ENCODE data around the gene NLRP3. TPM values are rescaled to one million over a fixed set of nuclear protein-coding genes. Genes with fewer than 3 reads are reported as not detected.
"Not testable (repeated sequence)": the region's sequence is repeated elsewhere in the genome, so short reads cannot be mapped to it uniquely, and the experiment has no call there.

NLRP3 gene
- total RNA-seq, 2 donors from 2014 or later, result 1.1 to 1.4 TPM

DNA sequence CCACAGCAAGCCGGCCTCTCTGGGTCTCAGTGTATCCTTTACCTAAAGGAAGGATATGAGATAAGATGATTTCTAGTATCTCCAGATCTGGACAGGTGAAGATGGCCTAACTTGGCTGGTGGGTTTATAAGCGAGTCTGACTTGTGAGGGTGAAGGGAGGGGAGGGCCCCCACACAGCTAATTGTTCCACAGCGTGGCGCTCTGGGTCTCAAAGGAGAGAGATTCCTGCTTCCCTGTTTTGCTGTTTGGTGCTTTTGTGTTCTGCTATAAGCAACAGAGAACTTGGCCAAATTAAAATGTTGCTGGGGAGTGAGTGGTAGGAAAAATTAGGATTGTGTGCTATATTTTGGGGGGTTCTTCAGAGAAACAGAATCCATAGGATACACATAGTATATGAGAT lies 28.9 kb upstream of the NLRP3 start:
- Histone ChIP-seq H3K36me3 (no peaks in the 10 kb centered on the region), H3K9me3 (no peaks in the 10 kb centered on the region), H3K27ac (no peak overlapping the region), H3K4me3 (no peak overlapping the region), H3K4me1 (replicated peaks) (no peaks in the 10 kb centered on the region), H3K27me3 (replicated peaks; ENCODE audit: insufficient read depth) (no peaks in the 10 kb centered on the region)
- intact Hi-C loops (cut with DNase I), result no loop called here
- WGBS, result 48% methylated on average over 4 of the region's 4 CpGs
- TF ChIP-seq, protein P1, sequence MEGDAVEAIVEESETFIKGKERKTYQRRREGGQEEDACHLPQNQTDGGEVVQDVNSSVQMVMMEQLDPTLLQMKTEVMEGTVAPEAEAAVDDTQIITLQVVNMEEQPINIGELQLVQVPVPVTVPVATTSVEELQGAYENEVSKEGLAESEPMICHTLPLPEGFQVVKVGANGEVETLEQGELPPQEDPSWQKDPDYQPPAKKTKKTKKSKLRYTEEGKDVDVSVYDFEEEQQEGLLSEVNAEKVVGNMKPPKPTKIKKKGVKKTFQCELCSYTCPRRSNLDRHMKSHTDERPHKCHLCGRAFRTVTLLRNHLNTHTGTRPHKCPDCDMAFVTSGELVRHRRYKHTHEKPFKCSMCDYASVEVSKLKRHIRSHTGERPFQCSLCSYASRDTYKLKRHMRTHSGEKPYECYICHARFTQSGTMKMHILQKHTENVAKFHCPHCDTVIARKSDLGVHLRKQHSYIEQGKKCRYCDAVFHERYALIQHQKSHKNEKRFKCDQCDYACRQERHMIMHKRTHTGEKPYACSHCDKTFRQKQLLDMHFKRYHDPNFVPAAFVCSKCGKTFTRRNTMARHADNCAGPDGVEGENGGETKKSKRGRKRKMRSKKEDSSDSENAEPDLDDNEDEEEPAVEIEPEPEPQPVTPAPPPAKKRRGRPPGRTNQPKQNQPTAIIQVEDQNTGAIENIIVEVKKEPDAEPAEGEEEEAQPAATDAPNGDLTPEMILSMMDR (IDR thresholded peaks at IDR 0.05), result no peak
- TF ChIP-seq POLR2A (IDR thresholded peaks at IDR 0.05) (no peak), POLR2AphosphoS5 (IDR thresholded peaks at IDR 0.05) (no peak)
- no peak for DNase-seq (ENCODE audit: low spot score)

DNA sequence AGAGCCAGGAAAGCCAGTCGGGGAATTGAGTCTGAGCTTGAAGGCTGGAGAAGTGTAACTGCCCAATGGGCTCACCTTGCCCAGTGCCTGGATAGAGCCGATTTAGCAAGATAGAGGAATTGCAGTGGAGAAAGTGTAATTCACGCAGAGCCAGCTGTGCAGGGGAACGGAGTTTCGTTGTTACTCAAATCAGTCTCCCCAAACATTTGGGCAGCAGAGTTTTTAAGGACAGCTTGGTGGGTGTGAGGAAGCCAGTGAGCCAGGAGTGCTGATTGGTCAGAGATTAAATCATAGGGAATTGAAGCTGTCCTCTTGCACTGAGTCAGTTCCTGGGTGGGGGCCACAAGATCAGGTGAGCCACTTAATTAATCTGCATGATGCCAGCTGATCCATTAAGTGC lies 28.4 kb upstream of the NLRP3 start:
- TF ChIP-seq POLR2AphosphoS5 (IDR thresholded peaks at IDR 0.05) (no peak), POLR2A (IDR thresholded peaks at IDR 0.05) (no peak)
- TF ChIP-seq, protein P1 (IDR thresholded peaks at IDR 0.05), result no peak
- Histone ChIP-seq H3K4me3 (no peak overlapping the region), H3K27me3 (replicated peaks; ENCODE audit: insufficient read depth) (no peaks in the 10 kb centered on the region), H3K27ac (no peak overlapping the region), H3K9me3 (no peaks in the 10 kb centered on the region), H3K4me1 (replicated peaks) (no peaks in the 10 kb centered on the region), H3K36me3 (no peaks in the 10 kb centered on the region)
- intact Hi-C loops (cut with DNase I), result no loop called here
- WGBS, result 58% methylated on average over 5 of the region's 5 CpGs
- DNase-seq (ENCODE audit: low spot score), result no peak

DNA sequence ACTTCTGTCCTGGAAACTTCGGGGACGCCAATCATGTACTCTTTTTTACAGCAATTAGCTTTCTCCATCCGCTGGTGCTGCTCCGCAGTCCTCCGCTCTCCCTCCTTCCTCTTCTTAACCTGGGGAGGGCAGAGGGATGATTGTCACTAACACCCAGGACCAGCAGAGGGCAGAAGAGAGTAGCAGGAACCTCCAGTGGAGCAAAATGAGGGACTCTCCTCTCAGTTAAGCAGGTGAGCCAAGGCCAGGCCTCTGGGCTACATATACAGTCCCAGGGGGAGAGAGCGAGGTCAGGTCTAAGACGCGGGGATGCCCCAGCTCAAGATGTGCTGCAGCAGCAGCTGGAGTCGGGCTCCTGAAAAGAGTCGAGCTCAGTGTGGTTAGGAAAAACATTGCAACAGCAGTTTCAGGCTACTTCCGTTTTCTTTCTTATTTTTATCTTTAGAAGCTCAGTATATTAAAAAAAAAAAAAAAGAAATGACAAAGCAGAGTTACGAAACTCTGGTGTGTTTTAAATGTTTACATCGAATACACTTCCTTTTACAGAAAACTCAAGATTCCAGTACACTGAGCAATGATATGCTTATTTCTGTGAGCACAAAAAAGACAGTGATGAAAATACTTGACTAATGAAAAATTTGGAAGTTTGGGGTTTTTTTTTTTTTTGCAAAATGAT lies 25.7 kb upstream of the NLRP3 start:
- intact Hi-C loops (cut with DNase I), result loop anchor here (5.0 kb wide), 1 partner anchor 97 kb away; no protein-coding TSS in a partner anchor
- no peaks in the 10 kb centered on the region for H3K27me3 ChIP-seq (replicated peaks; ENCODE audit: insufficient read depth)
- H3K9me3 ChIP-seq, result no peaks in the 10 kb centered on the region
- H3K4me3 ChIP-seq, result no peak overlapping the region
- 13% methylated on average over 13 of the region's 13 CpGs for WGBS
- TF ChIP-seq POLR2AphosphoS5 (IDR thresholded peaks at IDR 0.05), result peak; percentile 25
- TF ChIP-seq, protein P1 (IDR thresholded peaks at IDR 0.05), result peak; percentile 51 to 76 (median 73)
- TF ChIP-seq POLR2A (IDR thresholded peaks at IDR 0.05), result no peak
- no peaks in the 10 kb centered on the region for H3K4me1 ChIP-seq (replicated peaks)
- DNase-seq (ENCODE audit: low spot score), result peak; percentile 66
- H3K27ac ChIP-seq, result no peak overlapping the region
- H3K36me3 ChIP-seq, result no peaks in the 10 kb centered on the region

DNA sequence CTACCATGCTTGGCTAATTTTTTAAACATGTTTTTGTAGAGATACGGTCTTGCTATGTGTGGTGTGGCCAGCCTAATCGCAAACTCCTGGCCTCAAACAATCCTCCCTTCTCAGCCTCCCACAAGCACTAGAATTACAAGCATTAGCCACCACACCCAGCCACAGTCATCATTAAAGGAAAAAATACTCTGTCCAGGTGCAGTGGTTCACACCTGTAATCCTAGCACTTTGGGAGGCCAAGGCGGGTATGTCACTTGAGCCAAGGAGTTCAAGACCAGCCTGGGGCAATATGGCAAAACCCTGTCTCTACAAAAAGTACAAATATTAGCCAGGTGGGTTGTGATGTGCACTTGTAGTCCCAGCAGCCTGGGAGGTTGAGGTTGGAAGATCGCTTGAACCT lies 25.0 kb upstream of the NLRP3 start:
- Histone ChIP-seq H3K27me3 (replicated peaks; ENCODE audit: insufficient read depth) (no peaks in the 10 kb centered on the region), H3K9me3 (no peaks in the 10 kb centered on the region), H3K27ac (no peak overlapping the region), H3K36me3 (no peaks in the 10 kb centered on the region), H3K4me1 (replicated peaks) (no peaks in the 10 kb centered on the region), H3K4me3 (no peak overlapping the region)
- TF ChIP-seq POLR2A (IDR thresholded peaks at IDR 0.05), result no peak
- no peak for TF ChIP-seq POLR2AphosphoS5 (IDR thresholded peaks at IDR 0.05)
- TF ChIP-seq, protein P1 (IDR thresholded peaks at IDR 0.05), result no peak
- WGBS, result 98% methylated on average over 4 of the region's 4 CpGs
- DNase-seq (ENCODE audit: low spot score), result no peak
- intact Hi-C loops (cut with DNase I), result loop anchor here (5.0 kb wide), 1 partner anchor 96 kb away; no protein-coding TSS in a partner anchor

DNA sequence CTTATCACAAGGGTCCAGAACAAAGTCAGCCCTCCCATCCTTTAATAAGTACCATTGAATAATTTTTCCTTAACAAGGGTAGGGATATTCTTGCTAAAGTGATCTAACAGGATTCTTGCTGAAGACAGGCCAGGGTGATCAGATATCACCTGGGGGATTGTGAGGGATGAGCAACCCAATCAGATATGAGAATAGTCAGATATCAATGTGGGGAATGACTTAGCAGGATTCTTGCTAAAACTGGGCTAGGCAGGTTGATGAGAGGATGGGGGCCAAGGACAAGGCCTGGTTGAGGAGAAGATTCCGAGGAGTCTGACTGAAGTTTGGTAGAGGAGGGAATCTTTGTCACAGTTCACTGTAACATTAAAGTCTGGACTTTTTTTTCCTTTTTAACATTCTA lies 23.9 kb upstream of the NLRP3 start:
- intact Hi-C loops (cut with DNase I), result loop anchor here (5.0 kb wide), 1 partner anchor 95 kb away; no protein-coding TSS in a partner anchor
- no peak overlapping the region for H3K27ac ChIP-seq
- no peaks in the 10 kb centered on the region for H3K4me1 ChIP-seq (replicated peaks)
- no peak for DNase-seq (ENCODE audit: low spot score)
- H3K36me3 ChIP-seq, result no peaks in the 10 kb centered on the region
- 92% methylated on average over 1 of the region's 1 CpG for WGBS
- no peaks in the 10 kb centered on the region for H3K9me3 ChIP-seq
- no peak for TF ChIP-seq POLR2A (IDR thresholded peaks at IDR 0.05)
- H3K27me3 ChIP-seq (replicated peaks; ENCODE audit: insufficient read depth), result no peaks in the 10 kb centered on the region
- no peak overlapping the region for H3K4me3 ChIP-seq

DNA sequence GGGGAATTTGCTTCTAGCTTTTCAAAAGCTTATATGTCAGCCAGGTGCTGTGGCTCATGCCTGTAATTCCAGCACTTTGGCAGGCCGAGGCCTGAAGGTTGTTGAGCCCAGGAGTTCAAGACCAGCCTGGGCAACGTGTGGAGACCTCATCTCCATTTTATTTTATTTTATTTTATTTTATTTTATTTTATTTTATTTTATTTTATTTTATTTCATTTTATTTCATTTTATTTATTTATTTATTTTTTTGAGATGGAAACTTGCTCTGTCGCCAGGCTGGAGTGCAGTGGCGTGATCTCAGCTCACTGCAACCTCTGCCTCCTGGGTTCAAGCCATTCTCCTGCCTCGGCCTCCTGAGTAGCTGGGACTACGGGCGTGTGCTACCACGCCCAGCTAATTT lies 20.9 kb upstream of the NLRP3 start:
- H3K9me3 ChIP-seq; H3K27ac ChIP-seq; intact Hi-C loops (cut with DNase I); DNase-seq (ENCODE audit: low spot score); H3K4me1 ChIP-seq (replicated peaks); H3K36me3 ChIP-seq; H3K4me3 ChIP-seq; H3K27me3 ChIP-seq (replicated peaks; ENCODE audit: insufficient read depth): not testable (repeated sequence)
- 79% methylated on average over 8 of the region's 8 CpGs for WGBS

Measured in prostate gland (tissue), 2 donors.